ENCODE measurements around the gene UNC13D. TPM values are rescaled to one million over a fixed set of nuclear protein-coding genes. Genes with fewer than 3 reads are reported as not detected.

Gene UNC13D
- total RNA-seq, 2 experiments from 2014 or later, result 8.0 to 17.8 TPM

DNA sequence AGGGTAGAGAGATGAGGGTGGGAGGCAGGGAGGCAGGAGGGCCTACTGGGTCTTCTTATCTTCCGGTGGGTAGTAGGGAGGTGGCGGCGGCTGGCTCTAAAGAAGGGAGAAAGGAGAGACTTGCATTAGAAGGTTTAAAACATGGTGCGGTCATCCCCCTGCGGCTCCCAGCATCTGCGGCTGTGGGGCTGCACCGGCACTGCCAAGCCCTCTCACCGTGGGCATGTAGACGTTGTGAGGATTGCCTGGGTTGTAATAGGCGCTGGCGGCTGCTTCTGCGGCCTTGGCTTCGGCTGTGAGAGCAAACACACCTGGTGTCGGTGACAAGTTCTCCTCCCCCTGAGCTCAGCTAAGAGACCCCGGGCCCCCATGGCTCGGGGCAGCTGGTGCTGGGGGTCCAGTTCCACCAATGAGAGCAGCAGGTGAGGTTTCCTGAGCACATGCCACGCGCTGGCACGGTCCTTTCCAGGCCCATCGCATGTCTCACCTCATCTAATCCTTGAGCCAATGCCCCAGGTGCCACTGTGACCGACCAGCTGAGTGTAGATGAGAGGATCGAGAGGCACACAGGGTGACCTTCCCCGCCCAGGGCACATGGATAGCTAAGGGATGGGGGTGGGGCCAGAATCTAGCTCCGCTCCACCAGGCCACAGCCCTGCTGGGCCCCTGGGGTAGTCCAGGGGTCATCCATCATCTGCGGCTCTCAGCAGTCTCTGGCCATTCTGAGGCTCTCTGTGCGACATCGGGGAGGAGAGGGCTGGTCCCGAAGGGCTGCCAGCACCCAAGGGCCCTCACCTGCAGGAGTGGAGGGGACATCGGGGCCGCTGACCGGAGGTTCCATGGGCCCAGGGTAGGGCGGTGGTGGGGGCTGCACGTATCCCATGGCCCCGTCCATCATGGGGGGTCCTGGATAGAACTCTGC lies 2.7 kb upstream of the UNC13D start:
- Histone ChIP-seq H2AFZ (ENCODE audit: low read length) (no peak overlapping the region), H3K36me3 (ENCODE audit: insufficient read depth, low read length) (peaks cover 46% of the 10 kb centered on the region), H3K79me2 (ENCODE audit: insufficient read depth, low read depth, low read length) (no peaks in the 10 kb centered on the region), H3K4me3 (ENCODE audit: low read depth, low read length, poor library complexity, severe bottlenecking) (no peak overlapping the region), H3K9me3 (ENCODE audit: low read length) (no peaks in the 10 kb centered on the region), H3K4me1 (ENCODE audit: insufficient read depth, low read length, poor library complexity, severe bottlenecking) (peaks cover 24% of the 10 kb centered on the region), H3K9me2 (ENCODE audit: insufficient read depth, low read length) (no peaks in the 10 kb centered on the region), H4K20me1 (ENCODE audit: insufficient read depth, low read length) (no peaks in the 10 kb centered on the region), H3K4me2 (ENCODE audit: low read length) (no peak overlapping the region), H3K27ac (ENCODE audit: low read depth, low read length, poor library complexity, severe bottlenecking) (no peak overlapping the region)
- TF ChIP-seq, protein P1, sequence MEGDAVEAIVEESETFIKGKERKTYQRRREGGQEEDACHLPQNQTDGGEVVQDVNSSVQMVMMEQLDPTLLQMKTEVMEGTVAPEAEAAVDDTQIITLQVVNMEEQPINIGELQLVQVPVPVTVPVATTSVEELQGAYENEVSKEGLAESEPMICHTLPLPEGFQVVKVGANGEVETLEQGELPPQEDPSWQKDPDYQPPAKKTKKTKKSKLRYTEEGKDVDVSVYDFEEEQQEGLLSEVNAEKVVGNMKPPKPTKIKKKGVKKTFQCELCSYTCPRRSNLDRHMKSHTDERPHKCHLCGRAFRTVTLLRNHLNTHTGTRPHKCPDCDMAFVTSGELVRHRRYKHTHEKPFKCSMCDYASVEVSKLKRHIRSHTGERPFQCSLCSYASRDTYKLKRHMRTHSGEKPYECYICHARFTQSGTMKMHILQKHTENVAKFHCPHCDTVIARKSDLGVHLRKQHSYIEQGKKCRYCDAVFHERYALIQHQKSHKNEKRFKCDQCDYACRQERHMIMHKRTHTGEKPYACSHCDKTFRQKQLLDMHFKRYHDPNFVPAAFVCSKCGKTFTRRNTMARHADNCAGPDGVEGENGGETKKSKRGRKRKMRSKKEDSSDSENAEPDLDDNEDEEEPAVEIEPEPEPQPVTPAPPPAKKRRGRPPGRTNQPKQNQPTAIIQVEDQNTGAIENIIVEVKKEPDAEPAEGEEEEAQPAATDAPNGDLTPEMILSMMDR (conservative IDR thresholded peaks at IDR 0.05; ENCODE audit: low read length), result no peak
- TF ChIP-seq EZH2phosphoT487 (IDR thresholded peaks at IDR 0.05; ENCODE audit: borderline replicate concordance, low read depth, low read length), result no peak
- intact Hi-C loops (cut with micrococcal nuclease; ENCODE audit: unreplicated experiment), result loop anchor here (5.0 kb wide), 1 partner anchor 95 kb away; no protein-coding TSS in a partner anchor
- DNase-seq (ENCODE audit: low spot score), result no peak
- ChIA-PET POLR2A (interaction anchor here (0.7 to 1.3 kb wide), 2 partner anchors 8 to 56 kb away, joined by 3 read pairs; partner anchors contain the start of gene WBP2), CTCF (ENCODE audit: unreplicated experiment) (interaction anchor here (0.8 to 2.0 kb wide), 2 partner anchors 8 to 82 kb away, joined by 3 to 8 read pairs; partner anchors contain the start of genes GALK1 and WBP2)
- no TSS peak for BruUV-seq (replicated peaks)

DNA sequence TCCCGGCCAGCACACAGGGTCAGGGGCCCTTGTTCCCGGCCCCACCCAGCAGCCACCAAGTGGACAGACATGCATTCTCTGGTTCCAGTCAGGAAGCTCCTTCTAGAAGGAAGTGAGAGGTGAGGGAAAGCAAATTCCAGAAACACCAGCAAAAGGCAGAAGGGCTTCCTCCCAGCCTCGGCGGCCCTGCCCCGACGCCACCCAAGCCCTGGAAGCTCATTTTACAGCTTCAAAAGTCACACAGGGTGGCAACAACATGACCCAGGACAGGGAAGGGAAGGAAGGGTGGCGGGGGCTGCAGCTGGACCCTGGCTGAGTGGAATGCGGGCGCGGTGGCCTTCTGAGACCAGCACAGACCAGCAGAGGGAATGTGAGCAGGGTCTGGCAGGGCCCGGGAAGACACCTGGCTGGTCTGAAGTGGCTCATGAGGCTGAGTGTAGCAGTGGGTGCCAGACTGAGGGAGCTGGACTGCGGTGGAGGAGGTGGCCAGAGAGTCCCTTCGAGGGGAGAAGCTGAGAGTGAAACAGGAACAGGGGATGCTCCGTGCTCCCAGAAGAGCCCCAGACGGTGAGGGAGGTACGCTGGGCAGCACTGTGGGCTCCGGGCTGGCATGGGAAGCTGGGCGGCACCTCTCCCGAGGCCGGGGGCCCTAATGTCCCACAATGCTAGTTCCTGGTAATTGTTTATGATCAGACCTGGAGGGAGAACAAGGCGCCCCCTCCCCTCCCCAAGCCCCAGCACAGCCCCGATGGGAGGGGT lies 1.9 kb upstream of the UNC13D start:
- no peak for TF ChIP-seq EZH2phosphoT487 (IDR thresholded peaks at IDR 0.05; ENCODE audit: borderline replicate concordance, low read depth, low read length)
- TF ChIP-seq, protein P1 (conservative IDR thresholded peaks at IDR 0.05; ENCODE audit: low read length), result no peak
- no peak overlapping the region for H2AFZ ChIP-seq (ENCODE audit: low read length)
- no peak for DNase-seq (ENCODE audit: low spot score)
- H3K36me3 ChIP-seq (ENCODE audit: insufficient read depth, low read length), result peaks cover 42% of the 10 kb centered on the region
- H3K27ac ChIP-seq (ENCODE audit: low read depth, low read length, poor library complexity, severe bottlenecking), result no peak overlapping the region
- CTCF ChIA-PET (ENCODE audit: unreplicated experiment), result interaction anchor here (2.0 kb wide), 1 partner anchor 9 kb away, joined by 8 read pairs; the partner anchor contains the start of gene WBP2
- peaks cover 24% of the 10 kb centered on the region for H3K4me1 ChIP-seq (ENCODE audit: insufficient read depth, low read length, poor library complexity, severe bottlenecking)
- TSS peak; percentile 96 for BruUV-seq (replicated peaks)
- H3K4me2 ChIP-seq (ENCODE audit: low read length), result no peak overlapping the region
- no peaks in the 10 kb centered on the region for H3K9me3 ChIP-seq (ENCODE audit: low read length)
- H3K9me2 ChIP-seq (ENCODE audit: insufficient read depth, low read length), result no peaks in the 10 kb centered on the region
- POLR2A ChIA-PET, result interaction anchor here (1.0 to 1.3 kb wide), 2 partner anchors 9 to 12 kb away, joined by 3 read pairs; partner anchors contain the start of gene WBP2
- H4K20me1 ChIP-seq (ENCODE audit: insufficient read depth, low read length), result no peaks in the 10 kb centered on the region
- intact Hi-C loops (cut with micrococcal nuclease; ENCODE audit: unreplicated experiment), result loop anchor here (5.0 kb wide), 1 partner anchor 94 kb away; no protein-coding TSS in a partner anchor
- no peaks in the 10 kb centered on the region for H3K79me2 ChIP-seq (ENCODE audit: insufficient read depth, low read depth, low read length)
- no peak overlapping the region for H3K4me3 ChIP-seq (ENCODE audit: low read depth, low read length, poor library complexity, severe bottlenecking)

Measured in OCI-LY7 (cell line).